Activated T-helper 1 cell treated with Interleukin-2 at 50 U/mL for 16 hours (primary cell): ENCODE results near the gene NASP.

ENCODE experiments used
- DNase-seq: peaks from one replicate; pipeline ENCODE4 v3.0.0-alpha.2; 2020; ENCODE audit warnings: low read depth

NASP gene

GRCh38 chr1:45583666-45584350 is at the start of gene NASP:
Gene NASP, plus strand, starts transcription at chr1:45584041. Its CDS starts 106 bp downstream, at chr1:45584147.
- peak; percentile 84 for DNase-seq

- no peak for DNase-seq
Measured at GRCh38 chr1:45535988-45536766, 47.7 kb upstream of the NASP start.

- DNase-seq = no peak
Measured at GRCh38 chr1:45536886-45537285, 47.0 kb upstream of the NASP start.

- no peak for DNase-seq
Measured at GRCh38 chr1:45541193-45541592, 42.6 kb upstream of the NASP start.

GRCh38 chr1:45542591-45542990 is 41.2 kb upstream of the NASP start:
- DNase-seq = no peak

- DNase-seq = peak; percentile 47
Measured at GRCh38 chr1:45543581-45544417, 40.0 kb upstream of the NASP start.

- no peak for DNase-seq
Measured at GRCh38 chr1:45544530-45544929, 39.3 kb upstream of the NASP start.

GRCh38 chr1:45545019-45545493 is 38.8 kb upstream of the NASP start:
- no peak for DNase-seq

- DNase-seq = no peak
Measured at GRCh38 chr1:45545553-45546310, 38.1 kb upstream of the NASP start.

- DNase-seq = peak; percentile 80
Measured at GRCh38 chr1:45550401-45551351, 33.2 kb upstream of the NASP start, which contains the start of gene AKR1A1. Gene AKR1A1, plus strand, starts transcription at chr1:45550826. Its CDS starts 10,969 bp downstream, at chr1:45561795.

GRCh38 chr1:45551684-45552083 is 32.2 kb upstream of the NASP start:
- DNase-seq = no peak

GRCh38 chr1:45552331-45552730 is 31.5 kb upstream of the NASP start:
- no peak for DNase-seq

GRCh38 chr1:45554198-45554597 is 29.6 kb upstream of the NASP start:
- no peak for DNase-seq

GRCh38 chr1:45557422-45557944 is 26.4 kb upstream of the NASP start:
- DNase-seq = no peak

GRCh38 chr1:45563843-45564242 is 20.0 kb upstream of the NASP start:
- no peak for DNase-seq

GRCh38 chr1:45566722-45567121 is 17.1 kb upstream of the NASP start:
- no peak for DNase-seq

GRCh38 chr1:45567911-45568310 is 15.9 kb upstream of the NASP start:
- no peak for DNase-seq

GRCh38 chr1:45568421-45568820 is 15.4 kb upstream of the NASP start:
- no peak for DNase-seq

GRCh38 chr1:45569571-45569961 is 14.3 kb upstream of the NASP start:
- no peak for DNase-seq

GRCh38 chr1:45569962-45570581 is 13.8 kb upstream of the NASP start:
- DNase-seq = peak; percentile 46
